GM23338 (cell line): ENCODE data around the gene CENPE. TPM values are rescaled to one million over a fixed set of nuclear protein-coding genes. Genes with fewer than 3 reads are reported as not detected.

Experiments used
- ATAC-seq: fragments of 200-7000 bp; cut with Tn5 transposase; 3 replicates; pipeline ENCODE4 v1.9.1; 2020
- DNase-seq: peaks from one replicate; pipeline ENCODE4 v3.0.0-alpha.2; 2015; ENCODE audit warnings: low spot score
- H2AFZ ChIP-seq: fragments of 200-600 bp; sonication (generic); 2 replicates; pipeline ENCODE4 v1.8.0; 2016; ENCODE audit warnings: antibody characterized with exemption, mild to moderate bottlenecking, moderate library complexity
- H3F3A ChIP-seq: fragments of 200-600 bp; sonication (generic); replicated peaks from 2 replicates; pipeline ENCODE4 v1.8.0; 2017; ENCODE audit warnings: antibody characterized with exemption, mixed run types, low read depth
- H3K27ac ChIP-seq: fragments of 200-600 bp; sonication (generic); 2 replicates; pipeline ENCODE4 v1.6.1; 2016; ENCODE audit warnings: low read depth
- H3K27me3 ChIP-seq: fragments of 200-600 bp; sonication (generic); 2 replicates; pipeline ENCODE4 v1.8.0; 2016; ENCODE audit warnings: mild to moderate bottlenecking, mixed run types, moderate library complexity; ENCODE audit not compliant: insufficient read depth
- H3K36me3 ChIP-seq: fragments of 200-600 bp; sonication (generic); 2 replicates; pipeline ENCODE4 v1.8.0; 2016; ENCODE audit warnings: mild to moderate bottlenecking; ENCODE audit not compliant: insufficient read depth
- H3K4me1 ChIP-seq: fragments of 200-600 bp; sonication (generic); 2 replicates; pipeline ENCODE4 v1.8.0; 2016; ENCODE audit warnings: mild to moderate bottlenecking, moderate library complexity; ENCODE audit not compliant: insufficient read depth
- H3K4me2 ChIP-seq: fragments of 200-600 bp; sonication (generic); 2 replicates; pipeline ENCODE4 v1.7.1; 2017; ENCODE audit warnings: mixed run types
- H3K4me3 ChIP-seq: fragments of 200-600 bp; sonication (generic); 2 replicates; pipeline ENCODE4 v1.6.1; 2016; ENCODE audit warnings: mixed run types
- H3K79me2 ChIP-seq: fragments of 200-600 bp; sonication (generic); replicated peaks from 2 replicates; pipeline ENCODE4 v1.8.0; 2017; ENCODE audit warnings: mild to moderate bottlenecking; ENCODE audit not compliant: insufficient read depth
- H3K9me2 ChIP-seq: fragments of 200-600 bp; sonication (generic); 2 replicates; pipeline ENCODE4 v1.8.0; 2017; ENCODE audit not compliant: insufficient read depth
- H4K20me1 ChIP-seq: fragments of 200-600 bp; sonication (generic); replicated peaks from 2 replicates; pipeline ENCODE4 v1.8.0; 2017; ENCODE audit warnings: mild to moderate bottlenecking; ENCODE audit not compliant: insufficient read depth
- H3K27ac Mint-ChIP-seq: 2 replicates; pipeline ENCODE4 v1.8.0; 2020; ENCODE audit warnings: inconsistent platforms, mild to moderate bottlenecking, moderate library complexity, mixed read lengths
- H3K27me3 Mint-ChIP-seq: 3 replicates; pipeline ENCODE4 v1.8.0; 2022; ENCODE audit warnings: low read depth, mild to moderate bottlenecking, moderate library complexity, mixed read lengths, inconsistent platforms; ENCODE audit not compliant: insufficient read depth, poor library complexity
- H3K36me3 Mint-ChIP-seq: 3 replicates; pipeline ENCODE4 v1.8.0; 2021; ENCODE audit warnings: low read depth, mild to moderate bottlenecking, inconsistent platforms, moderate library complexity, mixed read lengths
- H3K4me1 Mint-ChIP-seq: 3 replicates; pipeline ENCODE4 v1.8.0; 2020; ENCODE audit warnings: mild to moderate bottlenecking, inconsistent platforms, mixed read lengths
- H3K4me3 Mint-ChIP-seq: 3 replicates; pipeline ENCODE4 v1.8.0; 2021; ENCODE audit warnings: moderate library complexity, mild to moderate bottlenecking, inconsistent platforms, mixed read lengths
- H3K9me3 Mint-ChIP-seq: 3 replicates; pipeline ENCODE4 v1.8.0; 2020; ENCODE audit warnings: moderate library complexity, mild to moderate bottlenecking, inconsistent platforms, mixed read lengths
- CREB1 ChIP-seq: fragments of 250-450 bp; sonication (Bioruptor Pico); IDR thresholded peaks from 2 replicates; pipeline ENCODE4 v1.5.0; 2020; ENCODE audit warnings: low read depth, mild to moderate bottlenecking, moderate library complexity
- CTCF ChIP-seq, 2 experiments: fragments of 200-600 bp in 1 of 2; sonication (generic) in 1 of 2; conservative IDR thresholded peaks; 2 replicates each; pipeline versions ENCODE4 v1.5.1 to v1.6.1; 2016 to 2017; ENCODE audit warnings: antibody characterized with exemption in 2 of 2, low read depth in 2 of 2, mild to moderate bottlenecking in 2 of 2, moderate library complexity in 1 of 2
- ETS1 ChIP-seq: IDR thresholded peaks from 2 replicates; pipeline ENCODE4 v1.6.1; 2016; ENCODE audit warnings: antibody characterized with exemption
- EZH2phosphoT487 ChIP-seq: fragments of 200-600 bp; sonication (generic); IDR thresholded peaks from one replicate; pipeline ENCODE4 v1.8.1; 2018; ENCODE audit warnings: antibody characterized with exemption; ENCODE audit not compliant: unreplicated experiment
- JUNB ChIP-seq: IDR thresholded peaks from one replicate; pipeline ENCODE4 v1.6.1; 2016; ENCODE audit warnings: antibody characterized with exemption; ENCODE audit not compliant: unreplicated experiment
- POLR2AphosphoS5 ChIP-seq: IDR thresholded peaks from 2 replicates; pipeline ENCODE4 v1.6.1; 2016; ENCODE audit warnings: antibody characterized with exemption, low read depth
- REST ChIP-seq: IDR thresholded peaks from one replicate; pipeline ENCODE4 v1.6.1; 2018; ENCODE audit warnings: antibody characterized with exemption; ENCODE audit not compliant: unreplicated experiment
- STAT1 ChIP-seq: IDR thresholded peaks from one replicate; pipeline ENCODE4 v1.6.1; 2016; ENCODE audit warnings: antibody characterized with exemption; ENCODE audit not compliant: unreplicated experiment
- ZNF114 ChIP-seq: fragments of 250-450 bp; sonication (Bioruptor Pico); IDR thresholded peaks from 2 replicates; pipeline ENCODE4 v1.5.0; 2020; ENCODE audit warnings: mild to moderate bottlenecking, moderate library complexity
- ZNF331 ChIP-seq: fragments of 250-450 bp; sonication (Bioruptor Pico); IDR thresholded peaks from 2 replicates; pipeline ENCODE4 v1.5.0; 2020; ENCODE audit warnings: low read depth, mild to moderate bottlenecking, moderate library complexity
- ZNF462 ChIP-seq: fragments of 250-450 bp; sonication (Bioruptor Pico); IDR thresholded peaks from 2 replicates; pipeline ENCODE4 v1.5.0; 2020; ENCODE audit warnings: mild to moderate bottlenecking, moderate library complexity
- polyA plus RNA-seq: library from polyadenylated mRNA; unstranded; fragments of >200 nt; fragmentation: Nextera tagmentation; extraction: Ambion mirVana; gene quantifications from 2 replicates; pipeline ENCODE4 v1.2.1, GENCODE V29; 2016
- total RNA-seq: library from RNA; depleted of rRNA; stranded (reverse); fragments of >200 nt; shearing (Covaris generic); gene quantifications from 2 replicates; pipeline ENCODE4 v1.2.3, GENCODE V29; 2014

Gene CENPE
- total and polyA plus RNA-seq, 2 experiments from 2014 or later, result 42.2 to 46.7 TPM

- TF ChIP-seq ZNF462 (CRISPR knock-in tag), result no peak
Observed at GRCh38 chr4:103126126-103126525, 72.0 kb downstream of the CENPE start (continued).

GRCh38 chr4:103123114-103123513, 75.0 kb downstream of the CENPE start:
- Mint-ChIP-seq H3K27ac (no peak overlapping the region), H3K4me3 (no peak overlapping the region), H3K9me3 (no peaks in the 10 kb centered on the region), H3K27me3 (peaks cover 2% of the 10 kb centered on the region), H3K4me1 (no peaks in the 10 kb centered on the region), H3K36me3 (peaks cover 33% of the 10 kb centered on the region)
- no peak overlapping the region for H3K4me2 ChIP-seq
- H3K36me3 ChIP-seq, result peaks cover 29% of the 10 kb centered on the region; the same call in 1 of the 2 replicates
- no peak overlapping the region for H2AFZ ChIP-seq
- H3K27ac ChIP-seq, result no peak overlapping the region
- no peaks in the 10 kb centered on the region for H3K4me1 ChIP-seq
- ATAC-seq, result no peak
- no peaks in the 10 kb centered on the region for H3K27me3 ChIP-seq
- no peak for DNase-seq
- no peaks in the 10 kb centered on the region for H3K79me2 ChIP-seq
- H4K20me1 ChIP-seq, result no peaks in the 10 kb centered on the region
- no peak overlapping the region for H3K4me3 ChIP-seq
- no peaks in the 10 kb centered on the region for H3K9me2 ChIP-seq
- no peaks in the 10 kb centered on the region for H3F3A ChIP-seq
- no peak for TF ChIP-seq EZH2phosphoT487
- no peak for TF ChIP-seq ETS1
- TF ChIP-seq ZNF114 (CRISPR knock-in tag), result no peak
- no peak for TF ChIP-seq JUNB
- TF ChIP-seq CTCF (conservative IDR thresholded peaks at IDR 0.05; ENCODE audit: low read depth in 2 of 2), result no peak
- no peak for TF ChIP-seq STAT1
- no peak for TF ChIP-seq POLR2AphosphoS5
- no peak for TF ChIP-seq CREB1 (CRISPR knock-in tag)
- no peak for TF ChIP-seq REST
- TF ChIP-seq ZNF331 (CRISPR knock-in tag), result no peak
